ENCODE results near the gene REG4. TPM values are rescaled to one million over a fixed set of nuclear protein-coding genes. Genes with fewer than 3 reads are reported as not detected.

The REG4 gene
- polyA plus RNA-seq, 1 donor from 2014 or later, result not detected

DNA sequence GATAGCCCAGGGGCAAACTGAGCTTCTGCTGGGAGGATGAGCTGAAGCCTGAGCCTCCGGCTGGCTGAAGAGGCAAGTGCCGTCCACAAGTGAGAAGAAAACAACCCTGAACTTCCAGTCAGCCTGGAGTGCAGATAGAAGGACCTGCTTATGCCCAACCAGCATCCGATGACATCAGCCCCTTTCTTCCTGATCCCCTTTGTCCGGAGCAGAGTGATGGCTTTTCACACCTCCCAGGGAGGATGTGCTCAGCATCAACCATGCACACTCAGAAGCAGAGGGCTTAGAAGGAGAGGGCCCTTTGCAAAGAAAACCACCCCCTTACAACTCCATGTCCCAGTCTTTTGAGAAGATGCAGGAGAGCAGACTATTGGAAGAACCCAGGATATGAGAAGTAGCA lies 23.7 kb upstream of the REG4 start:
- no peaks in the 10 kb centered on the region for H3K79me2 ChIP-seq (replicated peaks; ENCODE audit: insufficient read depth, low read length)
- no peak overlapping the region for H3K27ac ChIP-seq (ENCODE audit: low read length)
- H4K20me1 ChIP-seq (ENCODE audit: insufficient read depth), result no peaks in the 10 kb centered on the region
- H3F3A ChIP-seq (ENCODE audit: insufficient read depth, low read length, poor library complexity, severe bottlenecking), result no peaks in the 10 kb centered on the region
- H2AFZ ChIP-seq (ENCODE audit: low read depth, low read length), result no peak overlapping the region
- no peaks in the 10 kb centered on the region for H3K9me3 ChIP-seq (ENCODE audit: low read length)
- no peaks in the 10 kb centered on the region for H3K36me3 ChIP-seq (ENCODE audit: insufficient read depth, low read length)
- no peak overlapping the region for H3K9ac ChIP-seq (ENCODE audit: low read length)
- no peak overlapping the region for H3K4me2 ChIP-seq (ENCODE audit: low read length)
- no peaks in the 10 kb centered on the region for H3K27me3 ChIP-seq (ENCODE audit: insufficient read depth, low read depth, low read length)
- TF ChIP-seq RAD21 (conservative IDR thresholded peaks at IDR 0.05), result no peak
- no peak for TF ChIP-seq POLR2AphosphoS5 (IDR thresholded peaks at IDR 0.05)
- TF ChIP-seq EP300 (conservative IDR thresholded peaks at IDR 0.05; ENCODE audit: poor library complexity, severe bottlenecking), result no peak
- TF ChIP-seq MXI1 (conservative IDR thresholded peaks at IDR 0.05; ENCODE audit: poor library complexity, severe bottlenecking), result no peak
- TF ChIP-seq, protein P1, sequence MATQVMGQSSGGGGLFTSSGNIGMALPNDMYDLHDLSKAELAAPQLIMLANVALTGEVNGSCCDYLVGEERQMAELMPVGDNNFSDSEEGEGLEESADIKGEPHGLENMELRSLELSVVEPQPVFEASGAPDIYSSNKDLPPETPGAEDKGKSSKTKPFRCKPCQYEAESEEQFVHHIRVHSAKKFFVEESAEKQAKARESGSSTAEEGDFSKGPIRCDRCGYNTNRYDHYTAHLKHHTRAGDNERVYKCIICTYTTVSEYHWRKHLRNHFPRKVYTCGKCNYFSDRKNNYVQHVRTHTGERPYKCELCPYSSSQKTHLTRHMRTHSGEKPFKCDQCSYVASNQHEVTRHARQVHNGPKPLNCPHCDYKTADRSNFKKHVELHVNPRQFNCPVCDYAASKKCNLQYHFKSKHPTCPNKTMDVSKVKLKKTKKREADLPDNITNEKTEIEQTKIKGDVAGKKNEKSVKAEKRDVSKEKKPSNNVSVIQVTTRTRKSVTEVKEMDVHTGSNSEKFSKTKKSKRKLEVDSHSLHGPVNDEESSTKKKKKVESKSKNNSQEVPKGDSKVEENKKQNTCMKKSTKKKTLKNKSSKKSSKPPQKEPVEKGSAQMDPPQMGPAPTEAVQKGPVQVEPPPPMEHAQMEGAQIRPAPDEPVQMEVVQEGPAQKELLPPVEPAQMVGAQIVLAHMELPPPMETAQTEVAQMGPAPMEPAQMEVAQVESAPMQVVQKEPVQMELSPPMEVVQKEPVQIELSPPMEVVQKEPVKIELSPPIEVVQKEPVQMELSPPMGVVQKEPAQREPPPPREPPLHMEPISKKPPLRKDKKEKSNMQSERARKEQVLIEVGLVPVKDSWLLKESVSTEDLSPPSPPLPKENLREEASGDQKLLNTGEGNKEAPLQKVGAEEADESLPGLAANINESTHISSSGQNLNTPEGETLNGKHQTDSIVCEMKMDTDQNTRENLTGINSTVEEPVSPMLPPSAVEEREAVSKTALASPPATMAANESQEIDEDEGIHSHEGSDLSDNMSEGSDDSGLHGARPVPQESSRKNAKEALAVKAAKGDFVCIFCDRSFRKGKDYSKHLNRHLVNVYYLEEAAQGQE (IDR thresholded peaks at IDR 0.05; ENCODE audit: borderline replicate concordance), result no peak
- TF ChIP-seq, protein P2, sequence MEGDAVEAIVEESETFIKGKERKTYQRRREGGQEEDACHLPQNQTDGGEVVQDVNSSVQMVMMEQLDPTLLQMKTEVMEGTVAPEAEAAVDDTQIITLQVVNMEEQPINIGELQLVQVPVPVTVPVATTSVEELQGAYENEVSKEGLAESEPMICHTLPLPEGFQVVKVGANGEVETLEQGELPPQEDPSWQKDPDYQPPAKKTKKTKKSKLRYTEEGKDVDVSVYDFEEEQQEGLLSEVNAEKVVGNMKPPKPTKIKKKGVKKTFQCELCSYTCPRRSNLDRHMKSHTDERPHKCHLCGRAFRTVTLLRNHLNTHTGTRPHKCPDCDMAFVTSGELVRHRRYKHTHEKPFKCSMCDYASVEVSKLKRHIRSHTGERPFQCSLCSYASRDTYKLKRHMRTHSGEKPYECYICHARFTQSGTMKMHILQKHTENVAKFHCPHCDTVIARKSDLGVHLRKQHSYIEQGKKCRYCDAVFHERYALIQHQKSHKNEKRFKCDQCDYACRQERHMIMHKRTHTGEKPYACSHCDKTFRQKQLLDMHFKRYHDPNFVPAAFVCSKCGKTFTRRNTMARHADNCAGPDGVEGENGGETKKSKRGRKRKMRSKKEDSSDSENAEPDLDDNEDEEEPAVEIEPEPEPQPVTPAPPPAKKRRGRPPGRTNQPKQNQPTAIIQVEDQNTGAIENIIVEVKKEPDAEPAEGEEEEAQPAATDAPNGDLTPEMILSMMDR (IDR thresholded peaks at IDR 0.05; ENCODE audit: poor library complexity, severe bottlenecking), result no peak
- TF ChIP-seq SMC3 (conservative IDR thresholded peaks at IDR 0.05; ENCODE audit: poor library complexity), result no peak
- TF ChIP-seq EZH2 (IDR thresholded peaks at IDR 0.05; ENCODE audit: borderline replicate concordance, insufficient read depth, low read length, poor library complexity, severe bottlenecking), result no peak
- TF ChIP-seq TAF1 (IDR thresholded peaks at IDR 0.05; ENCODE audit: low read depth), result no peak
- no peak overlapping the region for H3K4me3 ChIP-seq (ENCODE audit: low read length)
- no peaks in the 10 kb centered on the region for H3K9me2 ChIP-seq (ENCODE audit: insufficient read depth, low read length)

DNA sequence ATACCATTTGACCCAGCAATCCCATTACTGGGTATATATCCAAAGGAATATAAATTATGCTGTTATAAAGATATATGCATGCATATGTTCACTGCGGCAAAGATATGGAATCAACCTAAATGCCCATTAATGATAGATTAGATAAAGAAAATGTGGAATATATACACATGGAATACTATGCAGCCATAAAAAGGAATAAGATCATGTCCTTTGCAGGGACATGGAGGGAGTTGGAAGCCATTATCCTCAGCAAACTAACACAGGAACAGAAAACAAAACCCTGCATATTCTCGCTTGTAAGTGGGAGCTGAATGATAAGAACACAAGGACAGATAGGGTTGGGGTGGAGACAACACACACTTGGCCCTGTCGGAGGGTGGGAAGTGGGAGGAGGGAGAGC lies 19.8 kb upstream of the REG4 start:
- Histone ChIP-seq H3K9ac (ENCODE audit: low read length) (no peak overlapping the region), H3K4me3 (ENCODE audit: low read length) (no peak overlapping the region), H4K20me1 (ENCODE audit: insufficient read depth) (no peaks in the 10 kb centered on the region), H3K27me3 (ENCODE audit: insufficient read depth, low read depth, low read length) (no peaks in the 10 kb centered on the region), H3K27ac (ENCODE audit: low read length) (no peak overlapping the region), H3K36me3 (ENCODE audit: insufficient read depth, low read length) (no peaks in the 10 kb centered on the region), H3K4me2 (ENCODE audit: low read length) (no peak overlapping the region), H2AFZ (ENCODE audit: low read depth, low read length) (no peak overlapping the region), H3F3A (ENCODE audit: insufficient read depth, low read length, poor library complexity, severe bottlenecking) (no peaks in the 10 kb centered on the region), H3K9me2 (ENCODE audit: insufficient read depth, low read length) (no peaks in the 10 kb centered on the region), H3K9me3 (ENCODE audit: low read length) (no peaks in the 10 kb centered on the region), H3K79me2 (replicated peaks; ENCODE audit: insufficient read depth, low read length) (no peaks in the 10 kb centered on the region)
- no peak for TF ChIP-seq EZH2 (IDR thresholded peaks at IDR 0.05; ENCODE audit: borderline replicate concordance, insufficient read depth, low read length, poor library complexity, severe bottlenecking)
- TF ChIP-seq SMC3 (conservative IDR thresholded peaks at IDR 0.05; ENCODE audit: poor library complexity), result no peak
- no peak for TF ChIP-seq RAD21 (conservative IDR thresholded peaks at IDR 0.05)
- no peak for TF ChIP-seq POLR2AphosphoS5 (IDR thresholded peaks at IDR 0.05)
- TF ChIP-seq MXI1 (conservative IDR thresholded peaks at IDR 0.05; ENCODE audit: poor library complexity, severe bottlenecking), result no peak
- no peak for TF ChIP-seq EP300 (conservative IDR thresholded peaks at IDR 0.05; ENCODE audit: poor library complexity, severe bottlenecking)
- TF ChIP-seq, protein P1 (IDR thresholded peaks at IDR 0.05; ENCODE audit: borderline replicate concordance), result no peak
- no peak for TF ChIP-seq TAF1 (IDR thresholded peaks at IDR 0.05; ENCODE audit: low read depth)
- TF ChIP-seq, protein P2 (IDR thresholded peaks at IDR 0.05; ENCODE audit: poor library complexity, severe bottlenecking), result no peak
